Activated CD8-positive, alpha-beta memory T cell treated with anti-CD3 and anti-CD28 coated beads for 36 hours (primary cell): Measurements from ENCODE around the gene RBM42. TPM values are rescaled to one million over a fixed set of nuclear protein-coding genes. Genes with fewer than 3 reads are reported as not detected.

Experiments used
- CTCF ChIA-PET: fragments of 350-600 bp; sonication (Branson Sonifier 250); formaldehyde crosslinking; loops from one replicate; lab custom pipeline; 2021; ENCODE audit warnings: antibody characterized with exemption; lab: Charles Lee
- POLR2A ChIA-PET: fragments of 350-600 bp; sonication (Branson Sonifier 250); formaldehyde crosslinking; loops from one replicate; lab custom pipeline; 2021; ENCODE audit warnings: antibody characterized with exemption; lab: Charles Lee
- total RNA-seq, 2 experiments: library from RNA; stranded (reverse); gene quantifications; one replicate each; pipeline ENCODE4 v1.2.3, GENCODE V29; 2021

RBM42 gene
- total RNA-seq, 2 experiments from 2014 or later = 102 to 104 TPM

GRCh38 chr19:35613574-35613973 is 15.3 kb upstream of the RBM42 start:
- ChIA-PET CTCF (interaction anchor here (0.6 to 2.8 kb wide), 2 partner anchors 66 to 344 kb away, joined by 3 to 13 read pairs; no protein-coding TSS in a partner anchor), POLR2A (interaction anchor here (1.0 to 1.9 kb wide), 3 partner anchors 9 to 69 kb away, joined by 3 to 7 read pairs (median 7); partner anchors contain the start of gene COX6B1)

- POLR2A ChIA-PET = interaction anchor here (0.6 to 0.8 kb wide), 2 partner anchors 616 to 628 kb away, joined by 3 read pairs; no protein-coding TSS in a partner anchor
- CTCF ChIA-PET = no interaction called here
Observed at GRCh38 chr19:35615036-35615435, 13.8 kb upstream of the RBM42 start.

GRCh38 chr19:35618857-35619256 is 10.0 kb upstream of the RBM42 start:
- POLR2A ChIA-PET = no interaction called here
- CTCF ChIA-PET = no interaction called here

GRCh38 chr19:35619290-35619923 is 9.4 kb upstream of the RBM42 start:
- ChIA-PET POLR2A (no interaction called here), CTCF (no interaction called here)

- POLR2A ChIA-PET = no interaction called here
Observed at GRCh38 chr19:35620001-35620400, 8.8 kb upstream of the RBM42 start.

GRCh38 chr19:35621708-35622107 is 7.1 kb upstream of the RBM42 start:
- CTCF ChIA-PET = no interaction called here
- POLR2A ChIA-PET = interaction anchor here (0.6 kb wide), 1 partner anchor 8 kb away, joined by 7 read pairs; no protein-coding TSS in a partner anchor

More at GRCh38 chr19:35620001-35620400, 8.8 kb upstream of the RBM42 start:
- CTCF ChIA-PET = no interaction called here

- CTCF ChIA-PET = no interaction called here
- POLR2A ChIA-PET = interaction anchor here (0.9 to 1.1 kb wide), 2 partner anchors 10 to 15 kb away, joined by 3 read pairs; partner anchors contain the start of gene HAUS5
Observed at GRCh38 chr19:35622750-35623149, 6.1 kb upstream of the RBM42 start.

- CTCF ChIA-PET = interaction anchor here (0.7 kb wide), 1 partner anchor 1747 kb away, joined by 4 read pairs; no protein-coding TSS in a partner anchor
- POLR2A ChIA-PET = interaction anchor here (0.9 kb wide), 1 partner anchor 11 kb away, joined by 3 read pairs; the partner anchor contains the start of gene HAUS5
Observed at GRCh38 chr19:35623327-35624010, 5.4 kb upstream of the RBM42 start.

GRCh38 chr19:35628264-35628564 is 622 bp upstream of the RBM42 start:
- CTCF ChIA-PET = no interaction called here
- POLR2A ChIA-PET = no interaction called here

- POLR2A ChIA-PET = interaction anchor here (1.0 kb wide), 1 partner anchor 14 kb away, joined by 6 read pairs; no protein-coding TSS in a partner anchor
- CTCF ChIA-PET = no interaction called here
Observed at GRCh38 chr19:35629332-35629633, 447 bp downstream of the RBM42 start.

- POLR2A ChIA-PET = no interaction called here
- CTCF ChIA-PET = no interaction called here
Observed at GRCh38 chr19:35633727-35634440, 5.0 kb downstream of the RBM42 start.

GRCh38 chr19:35636651-35637050 is 7.8 kb downstream of the RBM42 start:
- ChIA-PET CTCF (no interaction called here), POLR2A (no interaction called here)

GRCh38 chr19:35637165-35637564 is 8.3 kb downstream of the RBM42 start:
- ChIA-PET POLR2A (interaction anchor here (0.9 kb wide), 1 partner anchor 15 kb away, joined by 3 read pairs; no protein-coding TSS in a partner anchor), CTCF (no interaction called here)

GRCh38 chr19:35639321-35639639 is 10.4 kb downstream of the RBM42 start:
- POLR2A ChIA-PET = no interaction called here
- CTCF ChIA-PET = no interaction called here

GRCh38 chr19:35639863-35640262 is 11.0 kb downstream of the RBM42 start:
- POLR2A ChIA-PET = no interaction called here
- CTCF ChIA-PET = interaction anchor here (1.8 kb wide), 1 partner anchor 91 kb away, joined by 5 read pairs; no protein-coding TSS in a partner anchor

GRCh38 chr19:35641515-35642151 is 12.8 kb downstream of the RBM42 start, which contains the start of gene ETV2:
Gene ETV2 (plus strand): TSS chr19:35641745. CDS start chr19:35642461, 716 bp downstream.
- ChIA-PET POLR2A (no interaction called here), CTCF (interaction anchor here (0.6 to 1.8 kb wide), 2 partner anchors 18 to 93 kb away, joined by 4 to 5 read pairs; no protein-coding TSS in a partner anchor)

GRCh38 chr19:35642312-35642711 is 13.5 kb downstream of the RBM42 start:
- CTCF ChIA-PET = interaction anchor here (0.6 kb wide), 1 partner anchor 17 kb away, joined by 4 read pairs; no protein-coding TSS in a partner anchor
- POLR2A ChIA-PET = interaction anchor here (0.7 to 0.8 kb wide), 2 partner anchors 13 to 26 kb away, joined by 4 to 6 read pairs; no protein-coding TSS in a partner anchor

- CTCF ChIA-PET = no interaction called here
- POLR2A ChIA-PET = interaction anchor here (0.7 to 0.8 kb wide), 2 partner anchors 13 to 26 kb away, joined by 4 to 6 read pairs; no protein-coding TSS in a partner anchor
Observed at GRCh38 chr19:35642798-35643254, 14.0 kb downstream of the RBM42 start.
